NCI-H1417 (cell line): ENCODE measurements around the gene SHB.

Experiments used
- DNase-seq, 3 experiments: peaks; one replicate each; lab custom pipeline; 2025; lab: John Stamatoyannopoulos, UW

SHB gene, protein sequence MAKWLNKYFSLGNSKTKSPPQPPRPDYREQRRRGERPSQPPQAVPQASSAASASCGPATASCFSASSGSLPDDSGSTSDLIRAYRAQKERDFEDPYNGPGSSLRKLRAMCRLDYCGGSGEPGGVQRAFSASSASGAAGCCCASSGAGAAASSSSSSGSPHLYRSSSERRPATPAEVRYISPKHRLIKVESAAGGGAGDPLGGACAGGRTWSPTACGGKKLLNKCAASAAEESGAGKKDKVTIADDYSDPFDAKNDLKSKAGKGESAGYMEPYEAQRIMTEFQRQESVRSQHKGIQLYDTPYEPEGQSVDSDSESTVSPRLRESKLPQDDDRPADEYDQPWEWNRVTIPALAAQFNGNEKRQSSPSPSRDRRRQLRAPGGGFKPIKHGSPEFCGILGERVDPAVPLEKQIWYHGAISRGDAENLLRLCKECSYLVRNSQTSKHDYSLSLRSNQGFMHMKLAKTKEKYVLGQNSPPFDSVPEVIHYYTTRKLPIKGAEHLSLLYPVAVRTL

GRCh38 chr9:38068701-38069628, at the start of gene SHB:
Gene SHB (minus strand): TSS chr9:38069227. CDS start chr9:38068645, 582 bp downstream.
- peak; percentile 61 to 97 (median 67) for DNase-seq

DNA sequence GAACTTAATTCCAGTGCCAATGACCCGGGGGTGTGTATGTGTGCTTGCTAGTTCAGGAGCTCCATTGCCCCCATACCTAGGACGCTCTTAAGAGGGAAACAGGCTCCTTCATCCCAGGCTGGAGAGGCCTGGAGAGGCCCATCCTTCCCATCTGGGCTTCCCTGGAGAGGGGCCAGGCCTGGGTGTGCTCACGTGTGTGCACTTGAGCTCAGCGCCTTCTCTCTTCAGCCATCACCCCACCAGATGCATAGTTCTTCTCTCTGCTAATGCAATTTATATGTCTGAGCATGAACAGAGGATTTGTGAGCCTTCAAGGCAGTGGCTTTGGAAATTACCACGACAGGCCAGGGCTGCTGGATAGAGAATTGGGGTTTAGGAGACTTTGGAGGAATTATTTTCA, 48.6 kb upstream of the SHB start:
- peak in 1 of 3 experiments; percentile 77 for DNase-seq

GRCh38 chr9:38114905-38115304, 45.9 kb upstream of the SHB start:
- no peak for DNase-seq

- no peak for DNase-seq
Measured at GRCh38 chr9:38112456-38112855, 43.4 kb upstream of the SHB start.

- DNase-seq: no peak
Measured at GRCh38 chr9:38112049-38112448, 43.0 kb upstream of the SHB start.

DNA sequence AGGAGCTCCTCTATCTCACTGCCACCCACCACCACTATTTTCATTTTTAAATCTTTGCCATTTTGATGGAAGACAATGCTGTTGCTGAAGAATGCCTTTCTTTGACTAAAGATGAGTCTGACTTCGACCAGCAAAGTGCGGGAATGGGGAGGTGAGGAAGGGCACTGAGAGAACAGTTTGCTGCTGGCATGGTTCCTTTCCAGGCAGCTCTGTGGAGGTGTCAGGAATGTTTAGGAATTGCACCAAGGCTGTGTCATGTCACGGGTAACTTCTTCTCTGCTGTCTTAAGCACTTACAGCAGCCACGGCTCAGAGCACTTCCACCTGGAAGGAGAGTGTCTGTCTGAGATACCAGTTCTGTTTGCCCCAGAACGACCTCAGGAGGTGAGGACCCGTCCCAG, 41.4 kb upstream of the SHB start:
- no peak for DNase-seq

DNA sequence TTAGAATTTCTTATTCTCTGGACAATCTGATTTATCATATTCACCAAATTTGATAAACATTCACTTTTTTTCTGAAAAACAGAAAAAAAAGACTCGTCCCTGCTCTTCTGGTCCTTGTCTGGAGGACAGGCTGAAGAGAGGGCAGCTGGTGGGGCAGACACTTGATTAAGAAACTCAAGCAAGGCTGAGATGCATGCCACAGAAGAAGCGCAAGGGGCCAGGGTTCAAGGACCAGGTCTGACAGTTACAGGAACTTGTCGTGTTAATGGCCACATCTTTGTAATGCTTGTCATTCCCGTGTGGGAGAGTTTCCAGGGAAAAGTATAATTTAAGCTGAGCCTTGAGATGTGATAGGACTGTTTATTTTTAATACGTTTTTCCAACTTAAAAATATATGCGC, 40.6 kb upstream of the SHB start:
- DNase-seq: no peak

DNA sequence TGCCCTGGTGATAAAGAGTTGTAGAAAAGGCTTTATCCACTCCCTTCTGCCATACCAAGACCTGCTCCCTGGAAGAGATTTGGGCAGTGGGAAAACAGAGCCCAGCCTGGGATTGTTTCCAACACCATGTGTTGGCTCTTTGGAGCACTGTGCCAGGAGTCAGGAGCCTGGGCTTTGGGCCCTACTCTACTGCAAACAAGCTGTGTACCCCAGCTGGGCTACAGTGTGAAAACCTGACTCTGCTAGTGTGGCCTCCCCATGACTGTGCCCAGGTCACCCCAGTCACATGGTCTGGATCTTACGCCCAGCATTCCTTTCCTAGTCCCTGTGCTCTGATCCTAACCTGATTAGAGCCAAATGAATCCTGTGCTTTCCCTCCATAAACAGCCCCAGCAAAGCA, 39.3 kb upstream of the SHB start:
- DNase-seq: no peak

- peak; percentile 2 to 8 (median 2) for DNase-seq
Measured at GRCh38 chr9:38107811-38108304, 38.8 kb upstream of the SHB start.

DNA sequence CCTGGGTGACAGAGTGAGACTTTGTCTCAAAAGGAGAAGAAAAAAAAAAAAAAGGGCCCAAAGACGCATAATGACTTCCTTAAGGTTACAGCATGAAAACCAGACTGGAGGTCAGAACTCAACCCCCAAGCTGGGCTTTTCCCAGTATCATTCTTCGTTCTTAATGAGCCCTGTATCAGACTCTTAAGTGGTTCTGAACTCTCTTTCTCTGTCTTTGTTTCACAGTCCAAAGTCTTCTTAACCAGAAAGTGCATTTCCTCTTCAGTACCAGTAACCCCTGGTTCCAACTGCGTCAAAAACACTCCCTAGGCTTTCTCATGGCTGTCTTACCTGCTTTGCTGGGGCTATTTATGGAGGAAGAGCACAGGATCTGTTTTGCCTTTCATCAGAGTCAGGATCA, 38.4 kb upstream of the SHB start:
- no peak for DNase-seq

GRCh38 chr9:38106488-38106887, 37.5 kb upstream of the SHB start:
- DNase-seq: peak in 1 of 3 experiments; percentile 3

DNA sequence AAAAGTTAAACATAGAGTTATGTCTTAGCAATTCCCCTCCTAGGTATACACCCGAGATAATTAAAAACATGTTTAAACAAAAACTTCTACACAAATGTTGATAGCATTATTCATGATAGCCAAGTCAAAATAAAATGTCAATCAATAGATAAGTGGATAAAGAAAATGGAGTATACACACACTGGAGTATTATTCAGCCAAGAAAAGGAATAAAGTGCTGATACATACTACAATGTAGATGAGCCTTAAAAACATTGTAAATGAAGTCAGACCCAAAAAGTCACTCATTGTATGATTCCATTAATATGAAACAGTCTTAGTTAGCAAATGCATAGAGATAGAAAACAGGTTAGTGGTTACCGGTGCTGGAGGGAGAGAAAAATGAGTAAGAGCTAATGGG, 34.3 kb upstream of the SHB start:
- no peak for DNase-seq

GRCh38 chr9:38101423-38101822, 32.4 kb upstream of the SHB start:
- no peak for DNase-seq

DNA sequence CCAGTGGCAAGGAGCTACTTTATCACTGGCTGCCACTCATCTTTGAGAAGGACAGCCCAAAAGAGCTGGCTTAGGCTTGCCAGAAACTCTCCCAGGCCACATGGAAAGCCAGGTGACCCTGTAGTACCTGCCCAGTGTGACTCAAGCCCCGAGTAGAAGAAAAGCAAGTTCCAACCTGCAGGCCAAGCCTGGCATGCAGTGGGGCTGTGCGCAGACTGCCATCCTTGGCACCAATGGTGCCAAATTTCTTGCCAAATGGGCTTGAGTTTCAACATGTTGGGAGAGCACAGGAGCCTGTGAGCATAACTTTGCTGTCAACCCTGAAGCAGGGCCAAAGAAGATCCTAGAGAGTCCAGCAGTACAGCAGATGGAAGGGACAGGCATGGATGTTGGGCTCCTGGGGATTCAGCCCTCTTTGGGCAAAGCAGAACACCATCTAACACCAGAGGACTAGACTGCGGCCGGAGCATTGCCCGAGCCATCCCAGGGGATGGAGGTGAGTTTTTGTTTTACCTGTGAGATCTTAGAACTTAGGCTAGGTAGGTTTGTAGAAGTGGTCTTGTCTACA, 27.3 kb upstream of the SHB start:
- no peak for DNase-seq

GRCh38 chr9:38094165-38094564, 25.1 kb upstream of the SHB start:
- DNase-seq: no peak

GRCh38 chr9:38092656-38093055, 23.6 kb upstream of the SHB start:
- DNase-seq: no peak

DNA sequence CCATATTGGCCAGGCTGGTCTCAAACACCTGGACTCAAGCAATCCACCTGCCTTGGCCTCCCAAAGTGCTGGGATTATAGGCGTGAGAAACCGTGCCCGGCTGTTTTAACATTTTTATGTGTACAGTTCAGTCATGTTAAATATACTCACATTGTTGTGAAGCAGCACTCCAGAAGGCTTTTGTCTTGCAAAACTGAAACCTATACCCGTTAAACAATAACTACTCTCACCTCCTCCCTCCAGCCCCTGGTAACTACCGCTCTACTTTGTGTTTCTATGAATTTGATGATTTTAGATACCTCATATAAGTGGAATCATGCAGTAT, 23.1 kb upstream of the SHB start:
- DNase-seq: no peak

DNA sequence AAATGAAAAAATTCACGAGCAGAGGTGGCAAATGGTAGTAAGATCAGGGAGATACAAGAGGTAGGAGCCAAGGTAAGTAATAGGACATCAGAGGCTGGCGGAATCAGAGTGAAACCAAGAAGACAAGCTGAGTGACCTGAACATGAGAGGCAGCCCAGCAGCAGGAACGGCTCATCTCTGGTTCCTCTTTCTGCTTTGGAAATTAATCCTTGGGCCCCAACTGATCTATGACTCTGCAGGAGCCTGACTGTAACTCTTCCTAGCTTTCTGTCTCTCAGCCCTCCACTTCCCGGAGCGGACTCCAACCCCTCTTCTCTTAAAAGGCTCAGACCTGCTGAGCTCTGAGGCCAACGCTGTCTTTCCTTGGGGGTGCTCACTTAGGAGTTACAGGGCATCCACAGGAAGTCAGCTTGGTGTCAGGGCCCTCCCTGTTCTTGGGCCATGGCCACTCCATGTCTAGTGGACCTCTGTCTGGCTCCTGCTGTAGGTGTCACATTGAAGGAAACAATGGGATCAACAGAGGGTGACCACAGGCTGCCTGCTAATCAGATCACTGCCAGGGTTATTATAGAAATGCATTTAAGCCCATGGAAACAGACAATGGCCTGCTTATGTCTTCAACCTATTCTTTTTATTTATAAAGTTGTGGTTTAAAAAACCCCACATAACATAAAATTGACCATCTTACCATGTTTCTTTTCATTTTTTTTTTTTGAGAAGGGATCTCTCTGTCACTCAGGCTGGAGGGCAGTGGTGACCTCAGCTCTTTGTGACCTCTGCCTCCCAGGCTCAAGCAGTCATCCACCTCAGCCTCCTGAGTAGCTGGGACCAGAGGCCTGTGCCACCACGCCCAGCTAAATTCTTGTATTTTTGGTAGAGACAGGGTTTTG, 22.5 kb upstream of the SHB start:
- no peak for DNase-seq

DNA sequence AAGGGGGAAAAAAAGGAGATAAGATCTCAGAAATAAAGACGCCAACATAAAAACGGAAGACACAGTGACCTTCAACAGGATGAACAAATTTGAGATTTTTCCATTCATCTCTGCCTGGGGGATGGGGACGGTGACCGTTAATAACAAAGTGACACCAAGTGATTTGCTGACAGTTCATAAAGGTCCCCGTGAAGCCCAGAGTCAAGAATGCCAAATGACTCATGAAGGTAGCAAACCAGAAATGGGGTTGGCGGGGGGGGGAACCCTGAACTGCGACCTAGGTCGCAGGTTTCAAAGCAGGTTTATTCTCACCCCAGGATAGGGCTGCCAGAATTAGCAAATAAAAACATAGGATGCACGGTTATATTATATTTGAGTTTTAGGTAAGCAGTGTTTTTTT, 21.1 kb upstream of the SHB start:
- DNase-seq: no peak

DNA sequence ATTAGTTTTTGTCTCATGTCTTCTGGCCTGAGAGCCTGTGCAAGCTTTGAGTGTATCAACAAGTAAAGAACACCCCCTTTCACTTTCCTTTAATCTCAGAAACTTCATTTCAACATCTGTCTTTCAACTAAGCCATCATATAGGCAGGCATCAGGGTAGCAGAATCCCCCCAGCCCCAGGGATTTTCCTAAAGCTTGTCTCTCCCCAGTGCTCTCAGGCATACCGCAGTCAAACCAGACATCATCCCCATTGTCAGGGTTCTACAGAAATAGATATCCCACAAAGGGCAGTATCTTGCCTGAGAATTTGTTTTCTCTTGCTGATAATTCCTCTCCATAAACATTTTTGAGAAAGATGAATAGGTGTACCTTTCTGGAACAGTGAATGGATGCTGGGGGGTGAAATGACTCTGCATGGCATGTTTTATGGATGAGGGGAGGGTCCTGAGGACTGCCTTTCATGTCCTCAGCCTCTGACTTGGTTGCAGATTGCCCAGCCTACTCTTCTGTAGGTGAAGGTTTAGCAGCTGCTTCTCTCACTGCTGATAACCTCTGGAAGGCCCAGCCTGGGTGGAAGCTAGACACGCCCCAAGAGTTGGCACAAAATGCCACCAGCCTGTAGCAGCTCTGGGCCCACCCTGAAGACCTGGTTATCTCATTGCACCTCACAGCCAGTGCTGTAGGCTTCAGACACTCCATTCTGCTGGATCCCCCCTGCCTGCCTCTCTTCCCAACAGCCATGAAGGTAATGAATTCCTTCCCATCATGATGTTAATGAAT, 20.5 kb upstream of the SHB start:
- DNase-seq: no peak
